Tibial artery (tissue), 4 donors: Measurements from ENCODE around the gene LRRC10B.

Experiments used
- DNase-seq, 2 donors: peaks; one replicate each; pipeline ENCODE4 v3.0.0-alpha.2; 2019
- H3K27ac ChIP-seq, 2 donors: fragments of 200-600 bp; sonication (generic) in 1 of 2; 1 replicate in 1 of 2; 2 replicates in 1 of 2; pipeline ENCODE4 v1.5.1; 2018 to 2019; ENCODE audit warnings: mild to moderate bottlenecking in 1 of 2
- H3K27me3 ChIP-seq, 2 donors: fragments of 200-600 bp; sonication (generic) in 1 of 2; one replicate each; pipeline versions ENCODE4 v1.5.1 to v1.6.0; 2016 to 2019
- H3K36me3 ChIP-seq, 3 donors: fragments of 200-600 bp; sonication (generic) in 2 of 3; one replicate each; pipeline ENCODE4 v1.5.1; 2016 to 2019; ENCODE audit warnings: mild to moderate bottlenecking in 2 of 3
- H3K4me1 ChIP-seq, 4 donors: fragments of 200-600 bp; sonication (generic) in 2 of 4; 1 replicate in 3 of 4; 2 replicates in 1 of 4; pipeline ENCODE4 v1.5.1; 2016 to 2019
- H3K4me3 ChIP-seq, 2 donors: fragments of 200-600 bp; sonication (generic) in 1 of 2; 1 replicate in 1 of 2; 2 replicates in 1 of 2; pipeline ENCODE4 v1.5.1; 2018 to 2019; ENCODE audit warnings: mild to moderate bottlenecking in 2 of 2
- H3K9me3 ChIP-seq, 3 donors: fragments of 200-600 bp; sonication (generic) in 1 of 3; one replicate each; pipeline ENCODE4 v1.5.1; 2016 to 2019
- CTCF ChIP-seq, 2 experiments: fragments of 200-600 bp in 1 of 2; fragments of 450-650 bp in 1 of 2; IDR thresholded peaks; one replicate each; pipeline ENCODE4 v1.5.1; 2017 to 2019; ENCODE audit warnings: antibody characterized with exemption in 2 of 2, mild to moderate bottlenecking in 1 of 2, moderate library complexity in 1 of 2
- intact Hi-C: fragments of 100-400 bp; cut with DNase I; formaldehyde crosslinking; loops from one replicate; pipeline ENCODE4 v1.15.0; 2023; ENCODE audit warnings: low total_unique reads

Gene LRRC10B

GRCh38 chr11:61495801-61496601 lies 12.5 kb upstream of the LRRC10B start:
- Histone ChIP-seq H3K4me1 (no peaks in the 10 kb centered on the region), H3K27ac (no peak overlapping the region), H3K36me3 (no peaks in the 10 kb centered on the region), H3K9me3 (no peaks in the 10 kb centered on the region), H3K27me3 (no peaks in the 10 kb centered on the region), H3K4me3 (no peak overlapping the region)
- DNase-seq, result no peak
- intact Hi-C loops, result no loop called here
- TF ChIP-seq CTCF (IDR thresholded peaks at IDR 0.05), result no peak

- no peaks in the 10 kb centered on the region for H3K9me3 ChIP-seq
- no peak for DNase-seq
- no peaks in the 10 kb centered on the region for H3K36me3 ChIP-seq
- H3K4me3 ChIP-seq, result no peak overlapping the region
- H3K27me3 ChIP-seq, result no peaks in the 10 kb centered on the region
- no peak overlapping the region for H3K27ac ChIP-seq
- TF ChIP-seq CTCF (IDR thresholded peaks at IDR 0.05), result no peak
- H3K4me1 ChIP-seq, result no peaks in the 10 kb centered on the region
- intact Hi-C loops, result no loop called here
Observed at GRCh38 chr11:61496602-61497400, 11.7 kb upstream of the LRRC10B start.

GRCh38 chr11:61497473-61497872 lies 11.1 kb upstream of the LRRC10B start:
- Histone ChIP-seq H3K4me3 (no peak overlapping the region), H3K27me3 (no peaks in the 10 kb centered on the region), H3K9me3 (no peaks in the 10 kb centered on the region), H3K36me3 (no peaks in the 10 kb centered on the region), H3K27ac (no peak overlapping the region), H3K4me1 (no peaks in the 10 kb centered on the region)
- intact Hi-C loops, result no loop called here
- no peak for TF ChIP-seq CTCF (IDR thresholded peaks at IDR 0.05)
- no peak for DNase-seq

- Histone ChIP-seq H3K27ac (no peak overlapping the region), H3K27me3 (no peaks in the 10 kb centered on the region), H3K4me3 (no peak overlapping the region), H3K4me1 (no peaks in the 10 kb centered on the region), H3K36me3 (no peaks in the 10 kb centered on the region), H3K9me3 (no peaks in the 10 kb centered on the region)
- no peak for DNase-seq
- TF ChIP-seq CTCF (IDR thresholded peaks at IDR 0.05), result no peak
- intact Hi-C loops, result no loop called here
Observed at GRCh38 chr11:61497876-61498275, 10.7 kb upstream of the LRRC10B start.

- no peaks in the 10 kb centered on the region for H3K4me1 ChIP-seq
- no peak for DNase-seq
- H3K36me3 ChIP-seq, result no peaks in the 10 kb centered on the region
- H3K9me3 ChIP-seq, result no peaks in the 10 kb centered on the region
- intact Hi-C loops, result no loop called here
- no peak overlapping the region for H3K27ac ChIP-seq
- no peak overlapping the region for H3K4me3 ChIP-seq
- no peak for TF ChIP-seq CTCF (IDR thresholded peaks at IDR 0.05)
- H3K27me3 ChIP-seq, result no peaks in the 10 kb centered on the region
Observed at GRCh38 chr11:61498767-61499341, 9.7 kb upstream of the LRRC10B start.
